A549 (cell line): ENCODE data around the gene CSRP2.

Experiments used
- CEBPB ChIP-seq, 2 experiments: fragments of >200 bp in 1 of 2; sonication (Bioruptor Twin) in 1 of 2; formaldehyde crosslinking in 1 of 2; IDR thresholded peaks; 2 replicates each; pipeline ENCODE4 v1.6.1; 2012 to 2016
- EP300 ChIP-seq, 2 experiments: fragments of >200 bp; sonication (Bioruptor Twin); formaldehyde crosslinking; IDR thresholded peaks; 2 replicates in 1 of 2; 3 replicates in 1 of 2; pipeline ENCODE4 v1.6.1; 2016 to 2017
- JUN ChIP-seq, 2 experiments: fragments of >200 bp; sonication (Bioruptor Twin); formaldehyde crosslinking; IDR thresholded peaks; 2 replicates in 1 of 2; 3 replicates in 1 of 2; pipeline ENCODE4 v1.6.1; 2016 to 2017
- MAZ ChIP-seq: fragments of 150-350 bp; IDR thresholded peaks from 2 replicates; pipeline ENCODE4 v1.6.1; 2014; ENCODE audit warnings: antibody characterized with exemption, low read depth, low read length, borderline replicate concordance
- POLR2A ChIP-seq: IDR thresholded peaks from 2 replicates; pipeline ENCODE4 v1.6.1; 2012; ENCODE audit warnings: mild to moderate bottlenecking, low read length
- TF ChIP-seq, protein P1 (sequence below): fragments of >200 bp; sonication (Bioruptor Twin); formaldehyde crosslinking; IDR thresholded peaks from 3 replicates; pipeline ENCODE4 v1.5.1; 2016
- TF ChIP-seq, protein P2 (sequence below): fragments of 450-650 bp; IDR thresholded peaks from 2 replicates; pipeline ENCODE4 v1.6.1; 2014; ENCODE audit warnings: antibody characterized with exemption

GRCh38 chr12:76908303-76909017 is 29.6 kb upstream of the CSRP2 start:
- TF ChIP-seq, protein P1, sequence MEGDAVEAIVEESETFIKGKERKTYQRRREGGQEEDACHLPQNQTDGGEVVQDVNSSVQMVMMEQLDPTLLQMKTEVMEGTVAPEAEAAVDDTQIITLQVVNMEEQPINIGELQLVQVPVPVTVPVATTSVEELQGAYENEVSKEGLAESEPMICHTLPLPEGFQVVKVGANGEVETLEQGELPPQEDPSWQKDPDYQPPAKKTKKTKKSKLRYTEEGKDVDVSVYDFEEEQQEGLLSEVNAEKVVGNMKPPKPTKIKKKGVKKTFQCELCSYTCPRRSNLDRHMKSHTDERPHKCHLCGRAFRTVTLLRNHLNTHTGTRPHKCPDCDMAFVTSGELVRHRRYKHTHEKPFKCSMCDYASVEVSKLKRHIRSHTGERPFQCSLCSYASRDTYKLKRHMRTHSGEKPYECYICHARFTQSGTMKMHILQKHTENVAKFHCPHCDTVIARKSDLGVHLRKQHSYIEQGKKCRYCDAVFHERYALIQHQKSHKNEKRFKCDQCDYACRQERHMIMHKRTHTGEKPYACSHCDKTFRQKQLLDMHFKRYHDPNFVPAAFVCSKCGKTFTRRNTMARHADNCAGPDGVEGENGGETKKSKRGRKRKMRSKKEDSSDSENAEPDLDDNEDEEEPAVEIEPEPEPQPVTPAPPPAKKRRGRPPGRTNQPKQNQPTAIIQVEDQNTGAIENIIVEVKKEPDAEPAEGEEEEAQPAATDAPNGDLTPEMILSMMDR, result no peak
- TF ChIP-seq POLR2A (no peak), CEBPB (IDR thresholded peaks at IDR 0.05) (no peak), MAZ (no peak), JUN (IDR thresholded peaks at IDR 0.05) (no peak), EP300 (IDR thresholded peaks at IDR 0.05) (no peak)
- TF ChIP-seq, protein P2, sequence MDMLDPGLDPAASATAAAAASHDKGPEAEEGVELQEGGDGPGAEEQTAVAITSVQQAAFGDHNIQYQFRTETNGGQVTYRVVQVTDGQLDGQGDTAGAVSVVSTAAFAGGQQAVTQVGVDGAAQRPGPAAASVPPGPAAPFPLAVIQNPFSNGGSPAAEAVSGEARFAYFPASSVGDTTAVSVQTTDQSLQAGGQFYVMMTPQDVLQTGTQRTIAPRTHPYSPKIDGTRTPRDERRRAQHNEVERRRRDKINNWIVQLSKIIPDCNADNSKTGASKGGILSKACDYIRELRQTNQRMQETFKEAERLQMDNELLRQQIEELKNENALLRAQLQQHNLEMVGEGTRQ, result no peak
